PC-3 (cell line): ENCODE results near the gene GCH1.
A peak's percentile ranks its signal among the peaks of the same experiment; 100 is the strongest.

Experiments
- EZH2 ChIP-seq: fragments of 300-600 bp; sonication (generic); IDR thresholded peaks from one replicate; pipeline ENCODE4 v1.6.1; 2017; ENCODE audit warnings: antibody characterized with exemption, mild to moderate bottlenecking, low read length; ENCODE audit not compliant: unreplicated experiment
- TF ChIP-seq, protein P1 (sequence below): fragments of 300-600 bp; sonication (generic); conservative IDR thresholded peaks from 2 replicates; pipeline ENCODE4 v1.5.1; 2017; ENCODE audit warnings: antibody characterized with exemption, low read depth, mild to moderate bottlenecking, low read length

DNA sequence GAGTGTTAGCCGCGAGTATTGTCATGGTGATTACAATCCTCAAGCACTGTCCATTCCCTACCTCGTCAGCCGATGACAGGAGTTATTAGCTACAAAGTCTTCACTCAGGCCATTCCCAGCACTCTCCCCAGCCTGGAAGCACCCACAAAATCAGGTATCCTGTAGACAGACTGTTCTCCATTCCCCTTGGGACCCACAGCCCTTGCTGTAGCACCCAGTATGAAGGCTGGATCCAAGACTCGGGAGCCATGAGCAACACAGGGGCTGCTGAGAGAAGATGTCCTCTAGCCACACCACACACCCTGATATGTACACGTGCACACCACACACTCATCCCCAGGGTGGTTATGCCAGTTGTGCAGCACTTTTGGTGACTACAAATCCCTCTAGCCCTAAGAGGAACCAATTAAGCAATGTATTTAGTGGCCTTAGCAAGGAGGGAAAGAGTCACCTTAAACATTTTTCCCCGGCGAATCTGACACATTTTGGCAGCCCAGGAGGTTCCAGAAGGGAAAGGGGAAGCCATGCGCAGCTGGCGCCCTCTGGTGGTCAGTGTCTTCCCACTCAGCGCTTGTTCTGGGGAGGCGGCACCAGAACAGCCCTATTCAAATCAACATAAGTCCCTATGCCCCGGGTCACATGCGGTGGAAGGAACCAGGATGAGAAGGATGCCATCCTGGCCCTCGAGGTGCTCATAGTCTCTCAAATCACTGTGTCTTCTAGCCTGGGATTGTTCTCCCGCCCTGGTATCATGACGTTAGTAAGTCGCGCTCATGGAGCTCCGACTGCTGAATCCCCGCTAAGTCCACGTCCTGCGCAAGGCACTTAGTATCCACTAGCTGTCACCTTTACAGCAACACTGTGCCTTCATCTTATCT lies 96.9 kb downstream of the GCH1 start:
- TF ChIP-seq, protein P1, sequence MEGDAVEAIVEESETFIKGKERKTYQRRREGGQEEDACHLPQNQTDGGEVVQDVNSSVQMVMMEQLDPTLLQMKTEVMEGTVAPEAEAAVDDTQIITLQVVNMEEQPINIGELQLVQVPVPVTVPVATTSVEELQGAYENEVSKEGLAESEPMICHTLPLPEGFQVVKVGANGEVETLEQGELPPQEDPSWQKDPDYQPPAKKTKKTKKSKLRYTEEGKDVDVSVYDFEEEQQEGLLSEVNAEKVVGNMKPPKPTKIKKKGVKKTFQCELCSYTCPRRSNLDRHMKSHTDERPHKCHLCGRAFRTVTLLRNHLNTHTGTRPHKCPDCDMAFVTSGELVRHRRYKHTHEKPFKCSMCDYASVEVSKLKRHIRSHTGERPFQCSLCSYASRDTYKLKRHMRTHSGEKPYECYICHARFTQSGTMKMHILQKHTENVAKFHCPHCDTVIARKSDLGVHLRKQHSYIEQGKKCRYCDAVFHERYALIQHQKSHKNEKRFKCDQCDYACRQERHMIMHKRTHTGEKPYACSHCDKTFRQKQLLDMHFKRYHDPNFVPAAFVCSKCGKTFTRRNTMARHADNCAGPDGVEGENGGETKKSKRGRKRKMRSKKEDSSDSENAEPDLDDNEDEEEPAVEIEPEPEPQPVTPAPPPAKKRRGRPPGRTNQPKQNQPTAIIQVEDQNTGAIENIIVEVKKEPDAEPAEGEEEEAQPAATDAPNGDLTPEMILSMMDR, result peak; percentile 100
- no peak for TF ChIP-seq EZH2
